ENCODE measurements around the gene TRIM14. TPM values are rescaled to one million over a fixed set of nuclear protein-coding genes. Genes with fewer than 3 reads are reported as not detected.

Gene TRIM14
- total RNA-seq, 1 experiment from 2014 or later, result 34.1 TPM

DNA sequence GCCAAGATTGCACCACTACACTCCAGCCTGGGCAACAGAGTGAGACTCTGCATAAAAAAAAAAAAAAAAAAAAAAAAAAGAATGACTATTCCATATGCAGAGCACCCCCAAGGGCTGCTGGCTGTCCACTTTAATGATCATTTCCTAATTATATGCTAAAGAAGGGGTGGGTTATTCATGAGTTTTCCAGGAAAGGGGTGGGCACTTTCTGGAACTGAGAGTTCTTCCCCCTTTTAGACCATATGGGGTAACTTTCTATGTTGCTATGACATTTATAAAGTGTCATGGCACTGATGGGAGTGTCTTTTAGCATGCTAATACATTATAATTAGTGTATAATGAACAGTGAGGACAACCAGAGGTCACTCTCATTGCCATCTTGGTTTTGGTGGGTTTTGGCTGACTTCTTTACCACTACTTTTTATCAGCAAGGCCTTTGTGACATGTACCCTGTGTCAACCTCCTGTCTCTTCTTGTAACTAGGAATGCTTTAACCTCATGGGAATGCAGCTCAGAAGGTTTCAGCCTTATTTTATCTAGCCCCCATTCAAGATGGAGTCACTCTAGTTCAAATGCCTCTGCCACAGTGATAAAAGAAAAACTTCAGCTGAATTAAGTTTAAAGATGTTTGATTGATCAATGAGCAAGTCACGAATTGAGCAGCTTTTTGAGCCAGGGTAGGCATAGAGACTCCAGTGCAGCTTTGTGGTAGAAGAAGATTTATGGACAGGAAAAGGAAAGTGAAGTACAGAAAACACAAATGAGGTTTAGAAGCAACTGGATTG lies 69.5 kb downstream of the TRIM14 start:
- intact Hi-C loops (cut with micrococcal nuclease; ENCODE audit: unreplicated experiment), result no loop called here
- BruUV-seq (replicated peaks), result no TSS peak
- Mint-ChIP-seq H3K4me3 (ENCODE audit: low read depth, unreplicated experiment) (no peak overlapping the region), H3K36me3 (ENCODE audit: insufficient read depth, unreplicated experiment) (no peaks in the 10 kb centered on the region), H3K4me1 (ENCODE audit: low read depth, unreplicated experiment) (no peaks in the 10 kb centered on the region), H3K9me3 (ENCODE audit: low read depth, unreplicated experiment) (no peaks in the 10 kb centered on the region), H3K27ac (ENCODE audit: unreplicated experiment) (no peak overlapping the region), H3K27me3 (ENCODE audit: unreplicated experiment) (no peaks in the 10 kb centered on the region)
- CTCF ChIA-PET, result no interaction called here
- DNase-seq, result no peak
- TF ChIP-seq CTCF (IDR thresholded peaks at IDR 0.05; ENCODE audit: unreplicated experiment), result no peak

DNA sequence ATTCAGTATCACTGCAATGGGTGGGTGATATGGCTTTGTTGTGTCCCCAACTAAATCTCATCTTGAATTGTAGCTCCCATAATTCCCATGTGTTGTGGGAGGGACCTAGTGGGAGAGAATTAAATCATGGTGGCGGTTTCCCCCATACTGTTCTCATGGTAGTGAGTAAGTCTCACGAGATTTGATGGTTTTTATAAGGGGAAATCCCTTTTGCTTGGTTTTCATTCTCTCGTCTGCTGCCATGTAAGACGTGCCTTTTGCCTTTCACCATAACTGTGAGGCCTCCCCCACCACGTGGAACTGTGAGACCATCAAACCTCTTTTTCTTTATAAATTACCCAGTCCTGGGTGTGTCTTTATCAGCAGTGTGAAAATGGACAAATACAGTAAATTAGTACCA lies 72.0 kb downstream of the TRIM14 start:
- Mint-ChIP-seq H3K9me3 (ENCODE audit: low read depth, unreplicated experiment) (no peaks in the 10 kb centered on the region), H3K4me3 (ENCODE audit: low read depth, unreplicated experiment) (no peak overlapping the region), H3K36me3 (ENCODE audit: insufficient read depth, unreplicated experiment) (no peaks in the 10 kb centered on the region), H3K27ac (ENCODE audit: unreplicated experiment) (no peak overlapping the region), H3K4me1 (ENCODE audit: low read depth, unreplicated experiment) (no peaks in the 10 kb centered on the region), H3K27me3 (ENCODE audit: unreplicated experiment) (no peaks in the 10 kb centered on the region)
- no TSS peak for BruUV-seq (replicated peaks)
- no peak for DNase-seq
- CTCF ChIA-PET, result no interaction called here
- TF ChIP-seq CTCF (IDR thresholded peaks at IDR 0.05; ENCODE audit: unreplicated experiment), result no peak
- intact Hi-C loops (cut with micrococcal nuclease; ENCODE audit: unreplicated experiment), result no loop called here

DNA sequence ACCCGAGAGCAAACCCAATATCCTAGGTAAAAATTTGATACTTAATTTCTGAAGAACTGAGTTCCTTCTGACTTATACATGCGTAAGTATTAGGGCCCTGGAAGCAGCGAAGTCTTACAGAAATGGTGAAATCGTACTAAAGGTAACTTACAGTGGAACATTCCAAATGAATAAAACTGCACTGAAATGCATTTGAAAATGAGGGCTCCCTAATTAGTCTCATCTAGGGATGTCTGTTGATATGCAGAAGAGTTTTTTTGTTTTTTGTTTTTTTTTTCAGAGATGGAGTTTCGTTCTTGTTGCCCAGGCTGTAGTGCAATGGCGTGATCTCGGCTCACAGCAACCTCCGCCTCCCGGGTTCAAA lies 72.9 kb downstream of the TRIM14 start:
- TF ChIP-seq CTCF (IDR thresholded peaks at IDR 0.05; ENCODE audit: unreplicated experiment), result no peak
- Mint-ChIP-seq H3K27me3 (ENCODE audit: unreplicated experiment) (no peaks in the 10 kb centered on the region), H3K4me1 (ENCODE audit: low read depth, unreplicated experiment) (no peaks in the 10 kb centered on the region), H3K27ac (ENCODE audit: unreplicated experiment) (no peak overlapping the region), H3K4me3 (ENCODE audit: low read depth, unreplicated experiment) (no peak overlapping the region), H3K9me3 (ENCODE audit: low read depth, unreplicated experiment) (no peaks in the 10 kb centered on the region), H3K36me3 (ENCODE audit: insufficient read depth, unreplicated experiment) (no peaks in the 10 kb centered on the region)
- intact Hi-C loops (cut with micrococcal nuclease; ENCODE audit: unreplicated experiment), result no loop called here
- BruUV-seq (replicated peaks), result no TSS peak
- DNase-seq, result no peak
- CTCF ChIA-PET, result interaction anchor here (0.6 kb wide), 1 partner anchor 92 kb away, joined by 3 read pairs; no protein-coding TSS in a partner anchor

GRCh38 chr9:98045234-98046179 lies 73.5 kb downstream of the TRIM14 start:
- no peak for TF ChIP-seq CTCF (IDR thresholded peaks at IDR 0.05; ENCODE audit: unreplicated experiment)
- H3K27me3 Mint-ChIP-seq (ENCODE audit: unreplicated experiment), result no peaks in the 10 kb centered on the region
- intact Hi-C loops (cut with micrococcal nuclease; ENCODE audit: unreplicated experiment), result no loop called here
- DNase-seq, result no peak
- H3K4me3 Mint-ChIP-seq (ENCODE audit: low read depth, unreplicated experiment), result no peak overlapping the region
- no peaks in the 10 kb centered on the region for H3K9me3 Mint-ChIP-seq (ENCODE audit: low read depth, unreplicated experiment)
- BruUV-seq (replicated peaks), result no TSS peak
- H3K4me1 Mint-ChIP-seq (ENCODE audit: low read depth, unreplicated experiment), result peaks cover under 1% of the 10 kb centered on the region
- CTCF ChIA-PET, result interaction anchor here (0.6 kb wide), 1 partner anchor 93 kb away, joined by 3 read pairs; no protein-coding TSS in a partner anchor
- H3K27ac Mint-ChIP-seq (ENCODE audit: unreplicated experiment), result no peak overlapping the region
- no peaks in the 10 kb centered on the region for H3K36me3 Mint-ChIP-seq (ENCODE audit: insufficient read depth, unreplicated experiment)
